HepG2 (cell line): ENCODE data around the gene ISG20L2. TPM values are rescaled to one million over a fixed set of nuclear protein-coding genes. Genes with fewer than 3 reads are reported as not detected.

Source experiments
- AHR ChIP-seq: IDR thresholded peaks from 2 replicates; pipeline ENCODE4 v1.6.1; 2018; ENCODE audit warnings: missing genetic modification reagents, missing compliant biosample characterization
- ATF7 ChIP-seq, 2 experiments: fragments of 450-650 bp in 1 of 2; sonication (generic) in 1 of 2; formaldehyde crosslinking in 1 of 2; IDR thresholded peaks; 2 replicates each; pipeline versions ENCODE4 v1.4.0 to v1.6.1; 2016 to 2020; ENCODE audit warnings: antibody characterized with exemption in 1 of 2, mild to moderate bottlenecking in 1 of 2, missing genetic modification reagents in 1 of 2
- CAMTA2 ChIP-seq: sonication (generic); formaldehyde crosslinking; IDR thresholded peaks from 2 replicates; pipeline ENCODE4 v1.4.0; 2020; ENCODE audit warnings: mild to moderate bottlenecking, missing genetic modification reagents, borderline replicate concordance
- CEBPB ChIP-seq: IDR thresholded peaks from 2 replicates; pipeline ENCODE4 v1.6.1; 2011; ENCODE audit warnings: low read depth, low read length, improper control_type of control experiment, borderline replicate concordance
- DNMT1 ChIP-seq: sonication (generic); formaldehyde crosslinking; IDR thresholded peaks from 2 replicates; pipeline ENCODE4 v1.5.1; 2020; ENCODE audit warnings: mild to moderate bottlenecking, missing genetic modification reagents
- FOSL1 ChIP-seq: sonication (generic); formaldehyde crosslinking; IDR thresholded peaks from 2 replicates; pipeline ENCODE4 v1.9.0; 2021; ENCODE audit warnings: missing genetic modification reagents, borderline replicate concordance
- FOXA1 ChIP-seq, 2 experiments: fragments of 450-650 bp in 1 of 2; sonication (generic) in 1 of 2; formaldehyde crosslinking in 1 of 2; IDR thresholded peaks; 2 replicates each; pipeline versions ENCODE4 v1.4.0 to v1.6.1; 2016 to 2020; ENCODE audit warnings: missing genetic modification reagents in 1 of 2
- FOXJ3 ChIP-seq: sonication (generic); formaldehyde crosslinking; IDR thresholded peaks from 2 replicates; pipeline ENCODE4 v1.4.0; 2020; ENCODE audit warnings: missing genetic modification reagents, mild to moderate bottlenecking, borderline replicate concordance
- GATA4 ChIP-seq: sonication (generic); IDR thresholded peaks from 2 replicates; pipeline ENCODE4 v1.6.1; 2016; ENCODE audit warnings: antibody characterized with exemption, low read depth, borderline replicate concordance
- NFKBIZ ChIP-seq: IDR thresholded peaks from 2 replicates; pipeline ENCODE4 v1.6.1; 2018; ENCODE audit warnings: missing genetic modification reagents, missing compliant biosample characterization
- POLR2A ChIP-seq, 2 experiments: IDR thresholded peaks; 2 replicates each; pipeline ENCODE4 v1.6.1; 2011; ENCODE audit warnings: low read depth in 2 of 2, low read length in 2 of 2, mild to moderate bottlenecking in 1 of 2, moderate library complexity in 1 of 2; ENCODE audit not compliant: insufficient read depth in 1 of 2
- PPARG ChIP-seq: conservative IDR thresholded peaks from 2 replicates; pipeline ENCODE4 v1.6.1; 2016; ENCODE audit warnings: missing biosample characterization, missing genetic modification reagents
- PREB ChIP-seq: sonication (generic); formaldehyde crosslinking; IDR thresholded peaks from 2 replicates; pipeline ENCODE4 v1.4.0; 2020; ENCODE audit warnings: missing genetic modification reagents
- SNAPC2 ChIP-seq: sonication (generic); formaldehyde crosslinking; IDR thresholded peaks from 2 replicates; pipeline ENCODE4 v1.8.1; 2022; ENCODE audit warnings: mild to moderate bottlenecking, missing genetic modification reagents
- TBP ChIP-seq: sonication (generic); formaldehyde crosslinking; IDR thresholded peaks from 2 replicates; pipeline ENCODE4 v1.5.0; 2020; ENCODE audit warnings: missing genetic modification reagents
- XRCC5 ChIP-seq: fragments of 200-400 bp; formaldehyde crosslinking; optimal IDR thresholded peaks from 2 replicates; pipeline ENCODE3; 2017; ENCODE audit warnings: mild to moderate bottlenecking, low read length
- ZBTB20 ChIP-seq: sonication (generic); formaldehyde crosslinking; IDR thresholded peaks from 2 replicates; pipeline ENCODE4 v1.8.1; 2023; ENCODE audit warnings: missing genetic modification reagents, low read depth, mild to moderate bottlenecking, borderline replicate concordance
- ZBTB8A ChIP-seq: sonication (generic); formaldehyde crosslinking; IDR thresholded peaks from 2 replicates; pipeline ENCODE4 v1.4.0; 2020; ENCODE audit warnings: mild to moderate bottlenecking, low read depth, missing genetic modification reagents, borderline replicate concordance
- ZNF652 ChIP-seq: IDR thresholded peaks from 2 replicates; pipeline ENCODE4 v1.6.1; 2016; ENCODE audit warnings: low read depth, borderline replicate concordance
- ZNF670 ChIP-seq: sonication (generic); formaldehyde crosslinking; IDR thresholded peaks from 2 replicates; pipeline ENCODE4 v1.8.0; 2022; ENCODE audit warnings: mild to moderate bottlenecking, missing genetic modification reagents, borderline replicate concordance
- ZNF713 ChIP-seq: sonication (generic); formaldehyde crosslinking; IDR thresholded peaks from 2 replicates; pipeline ENCODE4 v1.4.0; 2020; ENCODE audit warnings: mild to moderate bottlenecking, missing genetic modification reagents
- ZNF839 ChIP-seq: sonication (generic); formaldehyde crosslinking; IDR thresholded peaks from 2 replicates; pipeline ENCODE4 v1.4.0; 2020; ENCODE audit warnings: missing genetic modification reagents, mild to moderate bottlenecking, borderline replicate concordance
- polyA plus RNA-seq, 8 experiments: library from polyadenylated mRNA; depleted of rRNA in 3 of 8; stranded (reverse) in 7 of 8; unstranded in 1 of 8; fragments of >200 nt; fragmentation: Illumina TruSeq in 4 of 8; extraction: Trizol in 4 of 8; gene quantifications; 2 replicates each; pipeline versions ENCODE4 v1.2.1 to v1.2.3, GENCODE V29; 2011 to 2016; ENCODE audit warnings: low read depth in 4 of 8, missing spikeins in 1 of 8, mixed read lengths in 1 of 8; ENCODE audit not compliant: insufficient read depth in 1 of 8
- total RNA-seq, 5 experiments: library from RNA; depleted of rRNA; stranded (reverse); fragments of >200 nt; fragmentation: Illumina TruSeq; extraction: Trizol; gene quantifications; 2 replicates each; pipeline ENCODE4 v1.2.3, GENCODE V29; 2016; ENCODE audit warnings: low read depth in 1 of 5
- TF ChIP-seq, protein P1 (sequence below): sonication (generic); formaldehyde crosslinking; IDR thresholded peaks from 2 replicates; pipeline ENCODE4 v1.5.0; 2020; ENCODE audit warnings: missing genetic modification reagents
- TF ChIP-seq, protein P2 (sequence below), 2 experiments: sonication (generic) in 1 of 2; formaldehyde crosslinking in 1 of 2; IDR thresholded peaks; 2 replicates each; pipeline versions ENCODE4 v1.4.0 to v1.6.1; 2018 to 2020; ENCODE audit warnings: missing genetic modification reagents in 2 of 2, borderline replicate concordance in 1 of 2, low read depth in 1 of 2, mild to moderate bottlenecking in 1 of 2, missing biosample characterization in 1 of 2
- TF ChIP-seq, protein P3 (sequence below): sonication (generic); formaldehyde crosslinking; IDR thresholded peaks from 2 replicates; pipeline ENCODE4 v1.5.0; 2020; ENCODE audit warnings: missing genetic modification reagents

ISG20L2 gene
- total and polyA plus RNA-seq, 2 of the 13 experiments (the other 11 are each of a cell fraction or from before 2014, with no cell fraction given): 19.8 to 21.3 TPM

GRCh38 chr1:156752843-156753482 lies 24.4 kb upstream of the ISG20L2 start (continued):
- TF ChIP-seq ZNF670 (CRISPR knock-in tag) (no peak), SNAPC2 (no peak), ATF7 (IDR thresholded peaks at IDR 0.05) (no peak), ATF7 (CRISPR knock-in tag; IDR thresholded peaks at IDR 0.05) (no peak), PREB (CRISPR knock-in tag) (no peak), GATA4 (no peak), ZBTB20 (no peak), DNMT1 (CRISPR knock-in tag) (no peak), NFKBIZ (no peak), ZNF652 (CRISPR knock-in tag) (no peak), FOXJ3 (CRISPR knock-in tag) (no peak), ZBTB8A (CRISPR knock-in tag) (no peak), CEBPB (peak; percentile 87), POLR2A (IDR thresholded peaks at IDR 0.05; ENCODE audit: insufficient read depth in 1 of 2, low read depth in 2 of 2, low read length in 2 of 2) (0 out of 4 replicates have a peak, but pooled peaks of 1 of the 2 experiments have one; percentile 27), TBP (CRISPR knock-in tag) (no peak), FOSL1 (CRISPR knock-in tag) (no peak), ZNF839 (CRISPR knock-in tag) (no peak), AHR (CRISPR knock-in tag) (no peak), ZNF713 (CRISPR knock-in tag) (no peak), FOXA1 (IDR thresholded peaks at IDR 0.05) (no peak), FOXA1 (CRISPR knock-in tag; IDR thresholded peaks at IDR 0.05) (peak; percentile 67), CAMTA2 (no peak), PPARG (CRISPR knock-in tag) (no peak), XRCC5 (no peak)
- TF ChIP-seq, protein P1, sequence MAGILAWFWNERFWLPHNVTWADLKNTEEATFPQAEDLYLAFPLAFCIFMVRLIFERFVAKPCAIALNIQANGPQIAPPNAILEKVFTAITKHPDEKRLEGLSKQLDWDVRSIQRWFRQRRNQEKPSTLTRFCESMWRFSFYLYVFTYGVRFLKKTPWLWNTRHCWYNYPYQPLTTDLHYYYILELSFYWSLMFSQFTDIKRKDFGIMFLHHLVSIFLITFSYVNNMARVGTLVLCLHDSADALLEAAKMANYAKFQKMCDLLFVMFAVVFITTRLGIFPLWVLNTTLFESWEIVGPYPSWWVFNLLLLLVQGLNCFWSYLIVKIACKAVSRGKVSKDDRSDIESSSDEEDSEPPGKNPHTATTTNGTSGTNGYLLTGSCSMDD (CRISPR knock-in tag): no peak
- TF ChIP-seq, protein P2, sequence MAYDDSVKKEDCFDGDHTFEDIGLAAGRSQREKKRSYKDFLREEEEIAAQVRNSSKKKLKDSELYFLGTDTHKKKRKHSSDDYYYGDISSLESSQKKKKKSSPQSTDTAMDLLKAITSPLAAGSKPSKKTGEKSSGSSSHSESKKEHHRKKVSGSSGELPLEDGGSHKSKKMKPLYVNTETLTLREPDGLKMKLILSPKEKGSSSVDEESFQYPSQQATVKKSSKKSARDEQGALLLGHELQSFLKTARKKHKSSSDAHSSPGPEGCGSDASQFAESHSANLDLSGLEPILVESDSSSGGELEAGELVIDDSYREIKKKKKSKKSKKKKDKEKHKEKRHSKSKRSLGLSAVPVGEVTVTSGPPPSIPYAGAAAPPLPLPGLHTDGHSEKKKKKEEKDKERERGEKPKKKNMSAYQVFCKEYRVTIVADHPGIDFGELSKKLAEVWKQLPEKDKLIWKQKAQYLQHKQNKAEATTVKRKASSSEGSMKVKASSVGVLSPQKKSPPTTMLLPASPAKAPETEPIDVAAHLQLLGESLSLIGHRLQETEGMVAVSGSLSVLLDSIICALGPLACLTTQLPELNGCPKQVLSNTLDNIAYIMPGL (CRISPR knock-in tag; IDR thresholded peaks at IDR 0.05; ENCODE audit: borderline replicate concordance in 1 of 2, low read depth in 1 of 2): no peak
- TF ChIP-seq, protein P3, sequence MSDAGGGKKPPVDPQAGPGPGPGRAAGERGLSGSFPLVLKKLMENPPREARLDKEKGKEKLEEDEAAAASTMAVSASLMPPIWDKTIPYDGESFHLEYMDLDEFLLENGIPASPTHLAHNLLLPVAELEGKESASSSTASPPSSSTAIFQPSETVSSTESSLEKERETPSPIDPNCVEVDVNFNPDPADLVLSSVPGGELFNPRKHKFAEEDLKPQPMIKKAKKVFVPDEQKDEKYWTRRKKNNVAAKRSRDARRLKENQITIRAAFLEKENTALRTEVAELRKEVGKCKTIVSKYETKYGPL (CRISPR knock-in tag): no peak
